Epithelial cell of proximal tubule (primary cell): ENCODE data around the gene ANK3. TPM values are rescaled to one million over a fixed set of nuclear protein-coding genes. Genes with fewer than 3 reads are reported as not detected.
A peak's percentile ranks its signal among the peaks of the same experiment; 100 is the strongest.

Source experiments
- DNase-seq: peaks from one replicate; pipeline ENCODE4 v3.0.0-alpha.2; 2011; ENCODE audit warnings: low read depth
- H3K4me3 ChIP-seq: 2 replicates; pipeline ENCODE4 v1.5.1; 2011; ENCODE audit warnings: low read depth, mild to moderate bottlenecking, low read length
- CTCF ChIP-seq: conservative IDR thresholded peaks from 2 replicates; pipeline ENCODE4 v1.5.1; 2012; ENCODE audit warnings: low read depth, mild to moderate bottlenecking, low read length
- total RNA-seq: library from RNA; depleted of rRNA; stranded (reverse); fragments of >200 nt; gene quantifications from 2 replicates; pipeline ENCODE4 v1.2.3, GENCODE V29; 2015

ANK3 gene
- total RNA-seq, 1 donor from 2014 or later = 6.6 TPM

GRCh38 chr10:60050366-60050765 lies 339.3 kb downstream of the ANK3 start:
- DNase-seq = no peak
- no peak for TF ChIP-seq CTCF
- H3K4me3 ChIP-seq = no peak overlapping the region

GRCh38 chr10:60048091-60048501 lies 341.6 kb downstream of the ANK3 start:
- H3K4me3 ChIP-seq = no peak overlapping the region
- no peak for DNase-seq
- peak; percentile 55 for TF ChIP-seq CTCF

- no peak overlapping the region for H3K4me3 ChIP-seq
- DNase-seq = no peak
- no peak for TF ChIP-seq CTCF
These were observed 344.1 kb downstream of the ANK3 start for GRCh38 chr10:60045571-60045970.

GRCh38 chr10:60044971-60045370 lies 344.7 kb downstream of the ANK3 start:
- no peak for TF ChIP-seq CTCF

GRCh38 chr10:60044242-60044641 lies 345.4 kb downstream of the ANK3 start:
- no peak for DNase-seq
- no peak overlapping the region for H3K4me3 ChIP-seq
- no peak for TF ChIP-seq CTCF

More at GRCh38 chr10:60044971-60045370, 344.7 kb downstream of the ANK3 start:
- H3K4me3 ChIP-seq = no peak overlapping the region
- DNase-seq = no peak

- no peak for TF ChIP-seq CTCF
- no peak overlapping the region for H3K4me3 ChIP-seq
- DNase-seq = no peak
These were observed 346.0 kb downstream of the ANK3 start for GRCh38 chr10:60043561-60044241.

GRCh38 chr10:60042914-60043313 lies 346.8 kb downstream of the ANK3 start:
- H3K4me3 ChIP-seq = no peak overlapping the region
- no peak for DNase-seq
- no peak for TF ChIP-seq CTCF
